Mucosa of descending colon (tissue), 3 donors: ENCODE results near the gene DNAH2. TPM values are rescaled to one million over a fixed set of nuclear protein-coding genes. Genes with fewer than 3 reads are reported as not detected.
A peak's percentile ranks its signal among the peaks of the same experiment; 100 is the strongest.

Experiments used
- ATAC-seq: fragments of 200-7000 bp; cut with Tn5 transposase; one replicate; pipeline ENCODE4 v1.9.1; 2020; ENCODE audit warnings: mild to moderate bottlenecking, moderate library complexity
- DNase-seq, 3 donors: peaks; one replicate each; pipeline ENCODE4 v3.0.0-alpha.2; 2020
- H3K36me3 ChIP-seq: fragments of 200-600 bp; one replicate; pipeline ENCODE4 v1.8.0; 2021; ENCODE audit warnings: low read depth, mild to moderate bottlenecking
- H3K4me1 ChIP-seq: fragments of 200-600 bp; one replicate; pipeline ENCODE4 v1.8.0; 2021; ENCODE audit warnings: low read depth, mild to moderate bottlenecking
- H3K4me3 ChIP-seq: fragments of 200-600 bp; one replicate; pipeline ENCODE4 v1.8.0; 2021; ENCODE audit warnings: mild to moderate bottlenecking
- H3K9me3 ChIP-seq: fragments of 200-600 bp; one replicate; pipeline ENCODE4 v1.8.0; 2021; ENCODE audit warnings: mild to moderate bottlenecking
- CTCF ChIP-seq: fragments of 200-600 bp; IDR thresholded peaks from one replicate; pipeline ENCODE4 v1.8.0; 2022; ENCODE audit warnings: antibody characterized with exemption, mild to moderate bottlenecking
- intact Hi-C, 2 donors: fragments of 100-400 bp; cut with DNase I in 1 of 2; cut with micrococcal nuclease in 1 of 2; formaldehyde crosslinking; loops; one replicate each; pipeline versions ENCODE4 v1.11.0 to v1.11.1; 2022; cut with DNase I, micrococcal nuclease
- total RNA-seq, 3 donors: library from RNA; stranded (reverse); fragmentation: NEBNext Ultra II Directional in 2 of 3; extraction: Animal tissue kit (Norgen Biotek cat#: 25700) in 2 of 3; gene quantifications; one replicate each; pipeline versions ENCODE4 v1.2.1 to v1.2.4, GENCODE V29; 2021 to 2023
- donor health status: DM: no; HTN: no; CAD: no; lungs with moderate emphysema.
- donor health status: DM: no; HTN: no; CAD: no.
- donor health status: DM: no; HTN: yes; CAD: no.

The DNAH2 gene
- total RNA-seq, 3 donors from 2014 or later, result 0.19 to 0.70 (median 0.29) TPM

- Histone ChIP-seq H3K4me3 (no peak overlapping the region), H3K36me3 (no peaks in the 10 kb centered on the region), H3K4me1 (no peaks in the 10 kb centered on the region), H3K9me3 (no peaks in the 10 kb centered on the region)
- DNase-seq (no peak), ATAC-seq (no peak)
- no peak for TF ChIP-seq CTCF
- intact Hi-C loops, result no loop called here
Observed at GRCh38 chr17:7775051-7775450, 57.5 kb downstream of the DNAH2 start.

DNA sequence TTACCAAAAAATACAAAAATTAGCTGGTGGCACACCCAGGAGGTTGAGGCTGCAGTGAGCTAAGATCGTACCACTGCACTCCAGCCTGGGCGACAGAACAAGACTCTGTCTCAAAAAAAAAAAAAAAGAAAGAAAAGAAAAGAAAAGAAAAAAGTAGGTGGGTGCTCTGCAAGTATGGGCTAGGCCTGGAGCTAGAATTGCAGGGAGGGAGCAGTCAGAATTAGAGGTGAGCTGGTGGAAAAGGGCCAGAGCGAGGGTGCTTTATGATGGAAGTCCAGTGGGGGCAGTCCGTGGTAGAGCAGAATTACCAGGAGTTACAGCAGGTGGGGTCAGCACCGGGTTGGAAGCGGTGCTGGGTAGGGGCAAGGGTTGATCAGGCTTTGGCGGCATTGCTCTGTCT lies 59.5 kb downstream of the DNAH2 start:
- TF ChIP-seq CTCF, result no peak
- no peak overlapping the region for H3K4me3 ChIP-seq
- DNase-seq (no peak), ATAC-seq (no peak)
- H3K36me3 ChIP-seq, result no peaks in the 10 kb centered on the region
- no peaks in the 10 kb centered on the region for H3K9me3 ChIP-seq
- H3K4me1 ChIP-seq, result no peaks in the 10 kb centered on the region
- intact Hi-C loops, result no loop called here

GRCh38 chr17:7780736-7781135 lies 63.2 kb downstream of the DNAH2 start:
- Histone ChIP-seq H3K36me3 (no peaks in the 10 kb centered on the region), H3K4me3 (no peak overlapping the region), H3K9me3 (no peaks in the 10 kb centered on the region), H3K4me1 (no peaks in the 10 kb centered on the region)
- ATAC-seq (no peak), DNase-seq (no peak)
- no peak for TF ChIP-seq CTCF
- intact Hi-C loops, result no loop called here

- no peaks in the 10 kb centered on the region for H3K9me3 ChIP-seq
- TF ChIP-seq CTCF, result no peak
- DNase-seq, result no peak
- H3K4me3 ChIP-seq, result no peak overlapping the region
- no peaks in the 10 kb centered on the region for H3K36me3 ChIP-seq
- intact Hi-C loops, result no loop called here
- H3K4me1 ChIP-seq, result no peaks in the 10 kb centered on the region
- peak; percentile 81 for ATAC-seq
Observed at GRCh38 chr17:7781429-7781828, 63.9 kb downstream of the DNAH2 start.

- TF ChIP-seq CTCF, result no peak
- ATAC-seq (no peak), DNase-seq (no peak)
- no peaks in the 10 kb centered on the region for H3K36me3 ChIP-seq
- no peaks in the 10 kb centered on the region for H3K4me1 ChIP-seq
- intact Hi-C loops, result no loop called here
- H3K4me3 ChIP-seq, result no peak overlapping the region
- H3K9me3 ChIP-seq, result no peaks in the 10 kb centered on the region
Observed at GRCh38 chr17:7782240-7782639, 64.7 kb downstream of the DNAH2 start.

- DNase-seq, result no peak
- intact Hi-C loops, result no loop called here
- no peaks in the 10 kb centered on the region for H3K36me3 ChIP-seq
- H3K4me3 ChIP-seq, result no peak overlapping the region
- H3K9me3 ChIP-seq, result no peaks in the 10 kb centered on the region
- no peak for TF ChIP-seq CTCF
- no peak for ATAC-seq
- no peaks in the 10 kb centered on the region for H3K4me1 ChIP-seq
Observed at GRCh38 chr17:7786866-7787265, 69.3 kb downstream of the DNAH2 start.
